Vagina (tissue), 2 donors: ENCODE measurements around the gene RYR2. TPM values are rescaled to one million over a fixed set of nuclear protein-coding genes. Genes with fewer than 3 reads are reported as not detected.

Source experiments
- DNase-seq, 2 donors: peaks; one replicate each; pipeline ENCODE4 v3.0.0-alpha.2; 2017; ENCODE audit errors: extremely low spot score in 2 of 2
- H3K27ac ChIP-seq: fragments of 200-600 bp; sonication (generic); one replicate; pipeline ENCODE4 v1.5.1; 2019
- H3K27me3 ChIP-seq: fragments of 200-600 bp; sonication (generic); one replicate; pipeline ENCODE4 v1.5.1; 2019
- H3K36me3 ChIP-seq, 2 donors: fragments of 200-600 bp; sonication (generic); one replicate each; pipeline ENCODE4 v1.5.1; 2017 to 2019
- H3K4me1 ChIP-seq: fragments of 200-600 bp; sonication (generic); one replicate; pipeline ENCODE4 v1.5.1; 2019
- H3K4me3 ChIP-seq, 2 donors: fragments of 200-600 bp; sonication (generic); 1 replicate in 1 of 2; 2 replicates in 1 of 2; pipeline ENCODE4 v1.5.1; 2016 to 2019
- H3K9me3 ChIP-seq: fragments of 200-600 bp; sonication (generic); one replicate; pipeline ENCODE4 v1.5.1; 2019
- CTCF ChIP-seq, 3 experiments: fragments of 450-650 bp in 2 of 3; fragments of 200-600 bp in 1 of 3; sonication (generic) in 1 of 3; IDR thresholded peaks; one replicate each; pipeline ENCODE4 v1.5.1; 2017 to 2019; ENCODE audit warnings: antibody characterized with exemption in 3 of 3, mild to moderate bottlenecking in 2 of 3, moderate library complexity in 2 of 3
- POLR2A ChIP-seq, 2 donors: fragments of 450-650 bp; IDR thresholded peaks; one replicate each; pipeline ENCODE4 v1.6.1; 2017; ENCODE audit warnings: antibody characterized with exemption in 2 of 2, mild to moderate bottlenecking in 2 of 2, moderate library complexity in 2 of 2
- POLR2AphosphoS5 ChIP-seq, 2 donors: sonication (generic); formaldehyde crosslinking; IDR thresholded peaks; one replicate each; pipeline ENCODE4 v1.9.0; 2017; ENCODE audit warnings: antibody characterized with exemption in 2 of 2, mild to moderate bottlenecking in 2 of 2, low read depth in 1 of 2; ENCODE audit not compliant: insufficient read depth in 1 of 2
- intact Hi-C: fragments of 100-400 bp; cut with DNase I; formaldehyde crosslinking; loops from one replicate; pipeline ENCODE4 v1.15.1; 2023
- total RNA-seq: library from RNA; depleted of rRNA; stranded (reverse); fragments of >200 nt; gene quantifications from one replicate; pipeline ENCODE4 v1.2.3, GENCODE V29; 2016

Gene RYR2
- total RNA-seq, 1 donor from 2014 or later = 1.5 TPM

GRCh38 chr1:237084341-237085077 lies 42.5 kb downstream of the RYR2 start:
- no peak for DNase-seq
- no peaks in the 10 kb centered on the region for H3K36me3 ChIP-seq
- TF ChIP-seq POLR2A (IDR thresholded peaks at IDR 0.05) (no peak), POLR2AphosphoS5 (IDR thresholded peaks at IDR 0.05; ENCODE audit: insufficient read depth in 1 of 2, low read depth in 1 of 2) (no peak), CTCF (IDR thresholded peaks at IDR 0.05) (no peak)
- no peak overlapping the region for H3K4me3 ChIP-seq
- no peaks in the 10 kb centered on the region for H3K4me1 ChIP-seq
- intact Hi-C loops = no loop called here
- H3K9me3 ChIP-seq = no peaks in the 10 kb centered on the region
- H3K27me3 ChIP-seq = no peaks in the 10 kb centered on the region
- no peak overlapping the region for H3K27ac ChIP-seq

GRCh38 chr1:237091691-237092090 lies 49.7 kb downstream of the RYR2 start:
- no peak overlapping the region for H3K4me3 ChIP-seq

GRCh38 chr1:237093691-237094090 lies 51.7 kb downstream of the RYR2 start:
- TF ChIP-seq CTCF (IDR thresholded peaks at IDR 0.05) (no peak), POLR2AphosphoS5 (IDR thresholded peaks at IDR 0.05; ENCODE audit: insufficient read depth in 1 of 2, low read depth in 1 of 2) (no peak), POLR2A (IDR thresholded peaks at IDR 0.05) (no peak)
- Histone ChIP-seq H3K4me1 (peaks cover 10% of the 10 kb centered on the region), H3K27me3 (no peaks in the 10 kb centered on the region), H3K27ac (no peak overlapping the region), H3K9me3 (no peaks in the 10 kb centered on the region), H3K36me3 (no peaks in the 10 kb centered on the region), H3K4me3 (no peak overlapping the region)
- DNase-seq = no peak
- intact Hi-C loops = no loop called here

More at GRCh38 chr1:237091691-237092090, 49.7 kb downstream of the RYR2 start:
- Histone ChIP-seq H3K4me1 (peaks cover 7% of the 10 kb centered on the region), H3K36me3 (no peaks in the 10 kb centered on the region), H3K9me3 (no peaks in the 10 kb centered on the region), H3K27me3 (no peaks in the 10 kb centered on the region), H3K27ac (no peak overlapping the region)
- no peak for DNase-seq
- intact Hi-C loops = no loop called here
- TF ChIP-seq CTCF (IDR thresholded peaks at IDR 0.05) (no peak), POLR2AphosphoS5 (IDR thresholded peaks at IDR 0.05; ENCODE audit: insufficient read depth in 1 of 2, low read depth in 1 of 2) (no peak), POLR2A (IDR thresholded peaks at IDR 0.05) (no peak)

DNA sequence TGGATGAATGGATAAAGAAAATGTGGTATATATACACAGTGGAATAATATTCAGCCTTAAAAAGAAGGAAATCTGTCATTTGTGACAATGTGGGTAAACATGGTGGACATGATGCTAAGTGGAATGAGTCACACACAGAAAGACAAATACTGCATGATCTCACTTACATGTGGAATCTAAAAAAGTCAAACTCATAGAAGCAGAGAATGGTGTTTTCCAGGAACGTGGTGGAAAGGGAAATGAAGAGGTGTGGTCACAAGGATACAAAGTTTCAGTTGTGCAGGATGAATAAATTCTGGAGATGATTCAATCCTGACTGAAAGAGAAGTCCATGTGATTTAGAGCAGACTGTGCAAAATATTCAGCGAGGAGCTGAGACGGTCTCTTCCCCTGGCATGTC lies 56.6 kb downstream of the RYR2 start:
- Histone ChIP-seq H3K27me3 (no peaks in the 10 kb centered on the region), H3K4me1 (peaks cover 10% of the 10 kb centered on the region), H3K4me3 (no peak overlapping the region), H3K27ac (no peak overlapping the region), H3K9me3 (no peaks in the 10 kb centered on the region), H3K36me3 (no peaks in the 10 kb centered on the region)
- intact Hi-C loops = no loop called here
- no peak for DNase-seq
- TF ChIP-seq CTCF (IDR thresholded peaks at IDR 0.05) (no peak), POLR2AphosphoS5 (IDR thresholded peaks at IDR 0.05; ENCODE audit: insufficient read depth in 1 of 2, low read depth in 1 of 2) (no peak), POLR2A (IDR thresholded peaks at IDR 0.05) (no peak)

- DNase-seq = no peak
- Histone ChIP-seq H3K9me3 (no peaks in the 10 kb centered on the region), H3K36me3 (no peaks in the 10 kb centered on the region), H3K4me3 (no peak overlapping the region), H3K27ac (no peak overlapping the region), H3K27me3 (no peaks in the 10 kb centered on the region), H3K4me1 (peaks cover 6% of the 10 kb centered on the region)
- TF ChIP-seq POLR2A (IDR thresholded peaks at IDR 0.05) = no peak
- intact Hi-C loops = no loop called here
Observed at GRCh38 chr1:237103021-237103420, 61.0 kb downstream of the RYR2 start.
